ENCODE measurements around the gene INPP5A.

INPP5A gene

GRCh38 chr10:132648851-132649528 is 111.4 kb downstream of the INPP5A start:
- no peak for DNase-seq

- no peak for DNase-seq
These were observed 112.2 kb downstream of the INPP5A start for GRCh38 chr10:132649651-132650360.

DNA sequence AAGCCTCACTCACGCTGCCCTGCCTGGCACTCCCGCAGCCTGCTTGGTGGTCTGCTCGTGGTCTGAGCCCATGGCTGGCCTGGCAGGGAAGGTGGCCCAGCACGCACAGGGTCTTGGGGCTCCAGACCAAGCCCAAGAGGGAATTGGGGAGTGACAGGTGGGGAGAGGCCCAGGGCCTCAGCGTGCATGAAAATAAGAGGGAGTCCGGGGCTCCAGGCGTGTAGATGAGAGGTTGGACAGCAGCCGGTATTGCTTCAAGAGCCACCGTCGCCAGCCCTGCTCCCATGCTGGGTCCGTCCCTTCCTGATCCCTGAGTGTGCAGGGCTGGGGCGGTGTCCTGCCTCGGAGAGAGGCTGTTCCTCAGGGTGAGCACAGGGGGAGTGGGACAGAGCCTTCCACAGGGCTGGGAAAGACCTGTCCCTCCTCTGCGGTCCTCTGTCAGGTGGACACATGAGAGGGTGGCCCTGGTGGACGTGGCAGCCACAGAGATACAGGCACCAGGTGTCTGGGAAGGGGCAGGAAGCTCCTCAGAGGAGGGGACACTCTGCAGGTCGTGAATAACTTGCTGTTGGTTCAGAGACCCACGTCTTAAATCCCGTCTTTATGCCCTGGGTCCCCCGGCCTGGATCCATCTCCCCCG is 113.1 kb downstream of the INPP5A start:
- DNase-seq = no peak

DNA sequence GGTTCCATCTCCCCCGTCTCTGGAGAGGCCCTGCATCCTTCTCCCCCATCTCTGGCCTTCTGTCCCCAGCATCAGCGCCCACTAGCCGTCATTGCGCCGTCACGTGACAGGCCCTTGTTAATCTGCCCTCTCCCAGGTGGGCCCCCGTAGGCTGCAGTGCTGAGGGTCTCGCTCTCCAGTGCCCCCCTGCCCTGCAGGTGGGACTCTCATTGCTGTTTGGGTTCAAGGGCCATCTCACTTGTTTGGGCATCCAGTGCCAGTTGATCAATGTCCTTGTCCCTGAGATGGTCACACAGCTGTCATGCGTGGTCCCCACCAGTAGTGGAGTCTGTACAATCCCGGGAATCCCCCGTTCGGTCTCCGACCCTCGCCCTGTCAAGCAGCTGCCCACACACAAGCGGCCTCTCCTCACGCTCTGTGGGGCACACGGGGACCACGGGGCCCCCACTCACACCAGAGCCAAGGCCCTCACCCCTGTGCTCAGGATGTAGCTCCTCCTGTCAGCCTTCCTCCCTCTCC is 114.0 kb downstream of the INPP5A start:
- no peak for DNase-seq

GRCh38 chr10:132652446-132652845 is 114.9 kb downstream of the INPP5A start:
- DNase-seq = no peak

DNA sequence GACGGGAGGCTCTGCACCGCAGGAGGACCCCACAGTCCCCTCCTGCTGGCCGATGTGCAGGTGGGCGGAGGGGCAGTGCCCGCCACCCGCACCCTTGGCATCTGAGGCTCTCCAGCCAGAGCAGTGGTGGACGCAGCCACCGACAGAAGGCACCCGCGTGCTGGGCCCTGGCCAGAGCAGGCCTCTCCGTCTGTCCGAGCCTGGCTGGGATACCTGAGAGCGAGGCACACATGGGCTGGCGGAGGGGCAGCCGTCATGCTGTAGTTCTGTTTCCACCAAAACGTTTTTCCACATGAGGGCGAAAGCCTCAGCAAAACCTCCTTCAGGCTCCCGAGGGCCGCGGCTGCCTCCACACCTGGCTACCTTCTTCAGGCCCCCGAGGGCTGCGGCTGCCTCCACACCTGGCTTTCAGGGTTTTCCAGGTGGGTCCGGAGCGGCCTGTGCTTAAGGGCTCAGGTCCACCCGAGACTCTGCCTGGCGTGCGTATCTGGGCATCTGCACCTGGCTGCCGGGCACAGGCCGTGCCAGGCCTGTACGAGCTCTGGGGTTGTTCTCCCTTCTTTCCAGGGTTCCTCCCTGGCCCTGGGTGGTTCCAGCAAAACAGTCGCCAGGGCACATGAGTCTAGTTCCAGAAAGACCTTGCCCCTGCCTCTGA is 115.5 kb downstream of the INPP5A start:
- no peak for DNase-seq

DNA sequence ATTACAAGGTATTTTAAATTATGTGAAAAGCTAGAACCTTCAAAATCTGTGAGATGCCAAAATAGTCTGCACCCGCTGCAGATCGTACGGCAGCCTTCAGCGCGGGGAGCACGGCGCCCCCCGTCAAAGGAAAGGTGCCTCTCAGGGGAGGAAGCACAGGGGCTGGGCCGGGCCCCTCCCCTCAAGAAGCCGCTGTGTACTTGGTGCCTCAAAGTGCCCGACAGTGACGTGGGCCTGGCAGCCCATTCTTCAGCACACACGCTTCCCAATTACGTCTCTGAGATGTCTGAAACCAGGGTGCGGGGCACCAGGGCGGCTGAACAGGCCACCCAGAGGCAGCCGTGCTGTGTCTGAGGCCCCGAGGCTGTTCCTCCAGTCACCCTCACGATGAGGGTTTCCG is 116.1 kb downstream of the INPP5A start:
- DNase-seq = no peak

DNA sequence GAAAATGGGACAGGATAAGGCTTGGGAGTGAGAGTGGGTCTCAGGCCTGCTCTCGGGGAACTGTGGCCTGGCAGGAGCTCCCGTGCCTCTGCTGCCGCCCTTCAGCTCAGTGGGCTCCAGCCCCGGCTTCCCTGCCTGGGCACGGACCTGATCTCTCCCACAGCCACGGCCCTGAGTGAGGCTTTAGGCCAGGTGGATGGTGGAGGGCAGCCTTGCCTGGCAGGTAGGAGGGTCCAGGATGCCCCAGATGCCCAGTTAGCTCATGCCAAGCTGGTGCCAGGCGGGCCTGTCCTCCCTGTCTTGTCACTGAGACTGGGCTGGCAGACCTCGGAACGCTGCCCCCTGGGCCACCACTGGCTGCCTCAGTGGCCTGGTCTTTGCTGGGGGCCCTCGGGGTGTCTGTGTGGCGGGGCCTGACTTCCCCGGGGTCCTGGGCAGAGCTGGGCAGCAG is 116.6 kb downstream of the INPP5A start:
- no peak for DNase-seq

- DNase-seq = peak; percentile 77
These were observed 117.4 kb downstream of the INPP5A start for GRCh38 chr10:132654708-132655661.

DNA sequence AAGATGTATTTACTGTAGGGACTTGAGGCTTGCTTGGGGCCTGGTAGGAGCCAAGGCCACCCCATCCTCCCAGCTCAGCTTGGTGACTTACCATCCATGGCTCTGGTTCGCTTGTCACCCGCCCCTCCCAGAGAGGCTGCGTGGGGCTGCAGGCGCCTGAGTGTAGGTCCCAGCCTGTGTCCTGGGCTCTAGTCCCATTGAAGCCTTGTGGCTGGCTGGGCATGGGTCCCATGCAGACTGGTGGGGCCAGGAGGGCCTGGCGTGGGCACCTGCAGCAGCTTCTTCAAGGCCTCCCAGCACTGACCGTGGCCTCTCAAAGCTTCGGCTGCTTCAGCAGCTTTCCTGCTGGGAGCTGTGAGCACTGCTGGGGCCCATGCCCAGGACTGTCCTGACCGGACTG is 118.1 kb downstream of the INPP5A start:
- no peak for DNase-seq

- DNase-seq = no peak
These were observed 118.9 kb downstream of the INPP5A start for GRCh38 chr10:132656283-132657126.

- no peak for DNase-seq
These were observed 119.6 kb downstream of the INPP5A start for GRCh38 chr10:132657127-132657706.

DNA sequence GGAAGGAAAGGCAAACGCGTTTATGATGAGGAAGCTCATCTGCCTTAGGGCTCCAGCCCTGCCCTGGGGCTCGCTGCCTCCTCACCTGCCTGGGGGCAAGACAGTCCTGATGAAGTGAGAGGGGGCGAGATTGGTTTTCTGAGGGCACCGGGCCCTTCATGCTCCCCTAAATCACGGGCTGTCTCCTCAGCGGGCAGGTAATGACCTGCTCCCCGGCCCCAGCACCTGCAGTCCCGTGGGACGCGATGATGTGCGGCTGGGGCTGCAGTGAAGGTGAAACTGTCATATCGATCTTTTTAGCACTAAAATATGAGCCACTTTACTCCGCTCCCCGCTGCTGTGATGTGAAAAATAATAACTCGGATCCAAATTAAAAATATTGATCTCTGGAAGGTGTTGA is 120.2 kb downstream of the INPP5A start:
- no peak for DNase-seq

DNA sequence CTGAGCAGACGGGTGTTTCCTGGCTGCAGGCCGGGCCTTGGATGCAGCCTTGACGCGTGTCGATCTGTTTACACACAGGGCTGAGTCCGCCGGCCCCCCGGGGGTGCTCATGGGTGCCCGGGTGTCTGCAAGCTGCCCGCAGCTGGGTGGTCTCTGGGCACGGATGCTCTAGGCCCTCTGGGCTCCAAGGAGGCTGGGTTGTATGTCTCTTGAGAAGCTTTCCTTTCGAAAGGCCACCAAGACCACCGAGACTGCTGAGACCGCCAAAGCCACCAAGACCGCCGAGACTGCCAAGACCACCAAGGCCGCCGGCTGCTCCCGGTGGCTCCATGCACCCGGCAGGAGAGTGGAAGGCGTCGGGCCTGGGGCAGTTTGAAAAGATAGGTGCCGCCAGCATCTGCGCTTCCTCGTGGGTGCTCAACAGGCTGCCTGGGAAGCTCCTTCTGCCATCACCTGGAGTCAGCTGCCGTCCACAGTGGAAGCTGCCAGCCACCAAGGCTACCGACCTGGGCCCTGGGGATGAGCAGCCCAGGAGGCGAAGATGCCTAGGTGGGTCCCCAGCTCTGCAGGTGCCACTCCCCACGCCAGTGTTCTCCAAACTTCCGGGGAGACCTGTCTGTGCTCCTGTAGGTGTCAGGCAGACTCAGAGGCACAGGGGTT is 121.1 kb downstream of the INPP5A start:
- no peak for DNase-seq

GRCh38 chr10:132659206-132660091 is 121.9 kb downstream of the INPP5A start:
- no peak for DNase-seq

DNA sequence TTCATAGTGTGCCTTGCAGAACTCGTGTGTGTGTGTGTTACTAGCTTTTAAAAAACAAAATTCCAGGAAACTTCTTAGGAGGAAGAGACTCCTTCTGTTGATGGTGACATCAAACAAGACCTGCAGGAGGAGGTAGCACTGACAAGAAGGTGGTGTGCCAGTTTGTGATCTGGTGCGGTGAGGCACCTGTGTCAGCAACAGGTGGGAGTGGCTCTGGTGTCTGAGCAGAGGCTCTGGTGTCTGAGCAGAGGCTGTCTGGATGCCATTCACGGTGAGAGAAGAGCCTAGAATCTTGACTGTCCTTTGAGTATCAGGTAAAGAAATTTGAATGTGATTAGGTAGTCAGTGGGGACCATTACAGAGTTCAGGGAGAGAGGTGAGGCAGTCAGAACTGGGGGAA is 122.8 kb downstream of the INPP5A start:
- no peak for DNase-seq

DNA sequence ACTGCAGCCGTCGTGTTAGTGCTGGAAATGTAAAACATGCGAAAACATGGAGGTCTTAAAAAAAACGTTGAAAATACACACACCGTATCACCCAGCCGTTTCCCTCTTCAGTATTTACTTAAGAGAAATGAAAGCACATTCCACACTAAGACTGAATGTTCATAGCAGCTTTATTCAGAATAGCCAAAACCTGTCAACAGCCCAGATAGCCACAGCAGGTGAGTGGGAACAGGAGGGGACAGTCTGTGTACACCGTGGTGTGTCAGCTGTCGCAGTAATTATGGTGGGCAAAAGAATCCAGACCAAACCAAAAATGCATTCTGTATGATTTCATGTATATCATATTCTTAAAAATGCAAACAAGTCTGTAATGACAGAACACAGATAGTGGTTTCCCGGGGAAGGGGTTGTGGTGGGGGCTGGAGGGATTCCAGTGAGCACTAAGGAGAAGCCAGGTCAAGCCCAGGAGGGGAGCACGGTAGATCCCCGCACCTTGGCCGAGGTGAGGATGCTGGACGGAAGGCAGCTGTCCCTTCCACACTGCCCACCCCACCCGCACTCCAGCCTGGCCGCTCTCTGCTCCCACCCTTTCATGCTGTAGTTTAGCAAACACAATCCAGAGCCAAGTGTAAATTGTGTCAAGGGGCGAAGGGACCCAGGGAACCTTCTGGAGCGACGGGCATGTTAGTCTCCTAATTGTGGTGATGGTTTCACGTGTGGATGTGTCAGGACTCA is 124.8 kb downstream of the INPP5A start:
- no peak for DNase-seq

DNA sequence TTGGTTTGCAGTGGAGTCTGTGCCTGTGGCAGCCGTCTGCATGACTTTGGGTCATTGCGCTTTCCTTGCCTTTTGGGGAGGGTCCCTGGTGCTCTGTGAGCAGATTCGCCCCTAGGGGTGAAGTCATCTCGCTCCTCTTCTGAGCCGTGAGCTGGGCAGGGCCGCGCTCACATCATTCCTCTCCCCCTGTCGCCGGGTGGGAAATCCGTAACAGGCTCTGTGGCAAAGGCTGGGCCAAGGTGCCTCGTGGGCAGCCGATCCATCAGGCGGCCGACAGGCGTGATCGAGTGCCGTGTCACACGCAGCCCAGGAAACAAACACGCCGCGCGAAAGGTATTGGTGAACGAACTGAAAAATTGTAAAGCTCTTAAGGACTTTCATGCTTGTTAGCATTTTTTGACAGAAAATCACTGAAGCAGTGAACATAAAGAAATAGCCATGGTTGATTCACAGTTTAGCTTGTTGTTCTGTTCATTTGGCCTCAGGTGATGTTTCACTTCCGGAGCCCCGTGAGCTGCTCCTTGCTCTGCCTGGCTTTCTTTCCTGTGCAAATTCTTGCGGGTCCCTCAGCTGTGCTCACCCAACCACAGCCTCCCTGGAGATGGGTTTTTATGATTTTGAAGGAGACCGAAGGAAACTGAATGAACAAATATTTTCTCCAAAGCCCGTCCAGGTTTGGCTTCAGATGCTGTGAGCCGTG is 126.2 kb downstream of the INPP5A start:
- no peak for DNase-seq

Data from femur (tissue), 1 donor.